ENCODE measurements around the gene EFCAB12.

EFCAB12 gene

GRCh38 chr3:129473769-129474152, 45.3 kb upstream of the EFCAB12 start:
- no peaks in the 10 kb centered on the region for H3K27me3 ChIP-seq (ENCODE audit: control insufficient read depth in 1 of 2, insufficient read depth in 1 of 2, low read length in 2 of 2)
- H3K4ac ChIP-seq (ENCODE audit: low read depth in 1 of 2, low read length in 2 of 2): no peak overlapping the region
- no peak overlapping the region for H2AFZ ChIP-seq (ENCODE audit: low read depth, low read length)
- H3K79me1 ChIP-seq (replicated peaks; ENCODE audit: low read length, poor library complexity, severe bottlenecking): peaks cover 2% of the 10 kb centered on the region
- no peak overlapping the region for H2AK5ac ChIP-seq (ENCODE audit: low read length, severe bottlenecking)
- H3K9ac ChIP-seq (ENCODE audit: low read length): no peak overlapping the region
- no peak overlapping the region for H3K14ac ChIP-seq (ENCODE audit: low read length in 2 of 2)
- H2BK5ac ChIP-seq (ENCODE audit: low read depth, low read length, poor library complexity, severe bottlenecking): no peak overlapping the region
- no peaks in the 10 kb centered on the region for H3K9me3 ChIP-seq (ENCODE audit: control insufficient read depth, low read length)
- no peak overlapping the region for H3K4me2 ChIP-seq (ENCODE audit: low read length, poor library complexity, severe bottlenecking)
- no peak overlapping the region for H3K18ac ChIP-seq (ENCODE audit: low read depth in 1 of 2, low read length in 2 of 2)
- DNase-seq: no peak
- H3K36me3 ChIP-seq (ENCODE audit: control insufficient read depth in 1 of 2, insufficient read depth in 2 of 2, low read depth in 1 of 2, low read length in 2 of 2): peaks cover 21 to 59% of the 10 kb centered on the region in 2 experiments
- H4K8ac ChIP-seq (ENCODE audit: low read length): no peak overlapping the region
- no peak overlapping the region for H2BK15ac ChIP-seq (ENCODE audit: low read depth, poor library complexity, severe bottlenecking)
- H3K4me1 ChIP-seq (ENCODE audit: control insufficient read depth, insufficient read depth, low read depth, low read length): peaks cover 2% of the 10 kb centered on the region
- no peak overlapping the region for H2BK12ac ChIP-seq (ENCODE audit: low read length in 2 of 2)
- no peak overlapping the region for H3K4me3 ChIP-seq (ENCODE audit: insufficient read depth in 1 of 2, low read depth in 1 of 2, low read length in 2 of 2)
- H3K27ac ChIP-seq (ENCODE audit: low read length, poor library complexity, severe bottlenecking): no peak overlapping the region
- WGBS: 73% methylated on average over 4 of the region's 4 CpGs
- no peak overlapping the region for H4K91ac ChIP-seq (ENCODE audit: low read length)
- H3K23ac ChIP-seq (ENCODE audit: low read length in 2 of 2): no peak overlapping the region
- no peak overlapping the region for H2BK120ac ChIP-seq (ENCODE audit: low read depth, low read length)

GRCh38 chr3:129473067-129473768, 44.8 kb upstream of the EFCAB12 start:
- H4K8ac ChIP-seq (ENCODE audit: low read length): no peak overlapping the region
- no peak overlapping the region for H3K4me3 ChIP-seq (ENCODE audit: insufficient read depth in 1 of 2, low read depth in 1 of 2, low read length in 2 of 2)
- H3K9ac ChIP-seq (ENCODE audit: low read length): no peak overlapping the region
- no peak overlapping the region for H4K91ac ChIP-seq (ENCODE audit: low read length)
- H3K36me3 ChIP-seq (ENCODE audit: control insufficient read depth in 1 of 2, insufficient read depth in 2 of 2, low read depth in 1 of 2, low read length in 2 of 2): peaks cover 21 to 53% of the 10 kb centered on the region in 2 experiments
- no peak overlapping the region for H3K27ac ChIP-seq (ENCODE audit: low read length, poor library complexity, severe bottlenecking)
- H2BK15ac ChIP-seq (ENCODE audit: low read depth, poor library complexity, severe bottlenecking): no peak overlapping the region
- H3K14ac ChIP-seq (ENCODE audit: low read length in 2 of 2): no peak overlapping the region
- H3K23ac ChIP-seq (ENCODE audit: low read length in 2 of 2): no peak overlapping the region
- no peak overlapping the region for H3K18ac ChIP-seq (ENCODE audit: low read depth in 1 of 2, low read length in 2 of 2)
- no peak overlapping the region for H3K4ac ChIP-seq (ENCODE audit: low read depth in 1 of 2, low read length in 2 of 2)
- 98% methylated on average over 4 of the region's 4 CpGs for WGBS
- peaks cover 2% of the 10 kb centered on the region for H3K79me1 ChIP-seq (replicated peaks; ENCODE audit: low read length, poor library complexity, severe bottlenecking)
- no peak overlapping the region for H2BK5ac ChIP-seq (ENCODE audit: low read depth, low read length, poor library complexity, severe bottlenecking)
- no peak overlapping the region for H3K4me2 ChIP-seq (ENCODE audit: low read length, poor library complexity, severe bottlenecking)
- peaks cover 2% of the 10 kb centered on the region for H3K4me1 ChIP-seq (ENCODE audit: control insufficient read depth, insufficient read depth, low read depth, low read length)
- no peak for DNase-seq
- H2AFZ ChIP-seq (ENCODE audit: low read depth, low read length): no peak overlapping the region
- H3K9me3 ChIP-seq (ENCODE audit: control insufficient read depth, low read length): no peaks in the 10 kb centered on the region
- H2BK120ac ChIP-seq (ENCODE audit: low read depth, low read length): no peak overlapping the region
- H2AK5ac ChIP-seq (ENCODE audit: low read length, severe bottlenecking): no peak overlapping the region
- H2BK12ac ChIP-seq (ENCODE audit: low read length in 2 of 2): no peak overlapping the region
- H3K27me3 ChIP-seq (ENCODE audit: control insufficient read depth in 1 of 2, insufficient read depth in 1 of 2, low read length in 2 of 2): no peaks in the 10 kb centered on the region

- peaks cover 2% of the 10 kb centered on the region for H3K79me1 ChIP-seq (replicated peaks; ENCODE audit: low read length, poor library complexity, severe bottlenecking)
- H2BK120ac ChIP-seq (ENCODE audit: low read depth, low read length): no peak overlapping the region
- 91% methylated on average over 1 of the region's 2 CpGs for WGBS
- no peak overlapping the region for H3K4ac ChIP-seq (ENCODE audit: low read depth in 1 of 2, low read length in 2 of 2)
- H3K4me3 ChIP-seq (ENCODE audit: insufficient read depth in 1 of 2, low read depth in 1 of 2, low read length in 2 of 2): no peak overlapping the region
- H2BK5ac ChIP-seq (ENCODE audit: low read depth, low read length, poor library complexity, severe bottlenecking): no peak overlapping the region
- no peak overlapping the region for H4K91ac ChIP-seq (ENCODE audit: low read length)
- H2BK12ac ChIP-seq (ENCODE audit: low read length in 2 of 2): no peak overlapping the region
- no peak overlapping the region for H2BK15ac ChIP-seq (ENCODE audit: low read depth, poor library complexity, severe bottlenecking)
- no peaks in the 10 kb centered on the region for H3K27me3 ChIP-seq (ENCODE audit: control insufficient read depth in 1 of 2, insufficient read depth in 1 of 2, low read length in 2 of 2)
- no peak for DNase-seq
- H3K14ac ChIP-seq (ENCODE audit: low read length in 2 of 2): no peak overlapping the region
- H3K18ac ChIP-seq (ENCODE audit: low read depth in 1 of 2, low read length in 2 of 2): no peak overlapping the region
- no peak overlapping the region for H4K8ac ChIP-seq (ENCODE audit: low read length)
- H3K23ac ChIP-seq (ENCODE audit: low read length in 2 of 2): no peak overlapping the region
- no peaks in the 10 kb centered on the region for H3K9me3 ChIP-seq (ENCODE audit: control insufficient read depth, low read length)
- no peak overlapping the region for H3K27ac ChIP-seq (ENCODE audit: low read length, poor library complexity, severe bottlenecking)
- H3K9ac ChIP-seq (ENCODE audit: low read length): no peak overlapping the region
- no peak overlapping the region for H2AK5ac ChIP-seq (ENCODE audit: low read length, severe bottlenecking)
- H3K4me1 ChIP-seq (ENCODE audit: control insufficient read depth, insufficient read depth, low read depth, low read length): peaks cover 2% of the 10 kb centered on the region
- H3K4me2 ChIP-seq (ENCODE audit: low read length, poor library complexity, severe bottlenecking): no peak overlapping the region
- H2AFZ ChIP-seq (ENCODE audit: low read depth, low read length): no peak overlapping the region
- peaks cover 11 to 46% of the 10 kb centered on the region in 2 experiments for H3K36me3 ChIP-seq (ENCODE audit: control insufficient read depth in 1 of 2, insufficient read depth in 2 of 2, low read depth in 1 of 2, low read length in 2 of 2)
Observed at GRCh38 chr3:129470861-129471260, 42.4 kb upstream of the EFCAB12 start.

DNA sequence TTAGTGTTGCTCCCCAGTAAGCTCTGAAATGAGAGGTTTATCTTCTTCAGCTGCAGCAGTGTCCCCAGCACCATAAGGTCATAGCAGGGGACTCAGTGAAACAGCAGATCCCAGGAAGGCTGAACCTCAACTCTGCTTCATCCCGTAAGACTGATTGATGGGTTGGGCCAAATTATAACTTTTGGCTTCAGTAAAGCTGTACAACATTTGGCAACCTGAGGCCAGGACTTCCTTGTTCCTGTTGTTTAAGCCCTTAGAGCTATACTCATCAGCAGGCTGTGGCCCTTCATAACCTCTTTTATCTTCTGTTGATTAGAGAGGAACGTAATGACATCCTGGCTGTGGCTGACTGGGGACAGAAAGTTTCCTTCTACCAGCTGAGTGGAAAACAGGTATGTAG, 40.6 kb upstream of the EFCAB12 start:
- WGBS: 92% methylated on average over 1 of the region's 2 CpGs
- H3K4ac ChIP-seq (ENCODE audit: low read depth in 1 of 2, low read length in 2 of 2): no peak overlapping the region
- no peaks in the 10 kb centered on the region for H3K4me1 ChIP-seq (ENCODE audit: control insufficient read depth, insufficient read depth, low read depth, low read length)
- H3K14ac ChIP-seq (ENCODE audit: low read length in 2 of 2): no peak overlapping the region
- no peak overlapping the region for H2BK5ac ChIP-seq (ENCODE audit: low read depth, low read length, poor library complexity, severe bottlenecking)
- H2BK12ac ChIP-seq (ENCODE audit: low read length in 2 of 2): no peak overlapping the region
- H3K18ac ChIP-seq (ENCODE audit: low read depth in 1 of 2, low read length in 2 of 2): no peak overlapping the region
- no peak overlapping the region for H3K4me2 ChIP-seq (ENCODE audit: low read length, poor library complexity, severe bottlenecking)
- no peak overlapping the region for H4K8ac ChIP-seq (ENCODE audit: low read length)
- H3K23ac ChIP-seq (ENCODE audit: low read length in 2 of 2): no peak overlapping the region
- H3K4me3 ChIP-seq (ENCODE audit: insufficient read depth in 1 of 2, low read depth in 1 of 2, low read length in 2 of 2): no peak overlapping the region
- no peaks in the 10 kb centered on the region for H3K9me3 ChIP-seq (ENCODE audit: control insufficient read depth, low read length)
- no peak overlapping the region for H2BK120ac ChIP-seq (ENCODE audit: low read depth, low read length)
- H3K79me1 ChIP-seq (replicated peaks; ENCODE audit: low read length, poor library complexity, severe bottlenecking): no peaks in the 10 kb centered on the region
- no peak overlapping the region for H2AK5ac ChIP-seq (ENCODE audit: low read length, severe bottlenecking)
- H3K36me3 ChIP-seq (ENCODE audit: control insufficient read depth in 1 of 2, insufficient read depth in 2 of 2, low read depth in 1 of 2, low read length in 2 of 2): peaks cover 11 to 57% of the 10 kb centered on the region in 2 experiments
- no peak overlapping the region for H3K9ac ChIP-seq (ENCODE audit: low read length)
- no peak overlapping the region for H3K27ac ChIP-seq (ENCODE audit: low read length, poor library complexity, severe bottlenecking)
- H4K91ac ChIP-seq (ENCODE audit: low read length): no peak overlapping the region
- no peaks in the 10 kb centered on the region for H3K27me3 ChIP-seq (ENCODE audit: control insufficient read depth in 1 of 2, insufficient read depth in 1 of 2, low read length in 2 of 2)
- no peak overlapping the region for H2BK15ac ChIP-seq (ENCODE audit: low read depth, poor library complexity, severe bottlenecking)
- DNase-seq: no peak
- H2AFZ ChIP-seq (ENCODE audit: low read depth, low read length): no peak overlapping the region
